Lower leg skin (tissue), 3 donors: ENCODE measurements around the gene IKBKE.

Source experiments
- CTCF ChIP-seq, 3 donors: fragments of 450-650 bp; IDR thresholded peaks; one replicate each; pipeline ENCODE4 v1.5.1; 2016; ENCODE audit warnings: antibody characterized with exemption in 3 of 3, mild to moderate bottlenecking in 3 of 3, moderate library complexity in 2 of 3
- POLR2A ChIP-seq, 2 donors: fragments of 450-650 bp; IDR thresholded peaks; one replicate each; pipeline ENCODE4 v1.6.1; 2016 to 2017; ENCODE audit warnings: antibody characterized with exemption in 2 of 2, mild to moderate bottlenecking in 1 of 2, moderate library complexity in 1 of 2

DNA sequence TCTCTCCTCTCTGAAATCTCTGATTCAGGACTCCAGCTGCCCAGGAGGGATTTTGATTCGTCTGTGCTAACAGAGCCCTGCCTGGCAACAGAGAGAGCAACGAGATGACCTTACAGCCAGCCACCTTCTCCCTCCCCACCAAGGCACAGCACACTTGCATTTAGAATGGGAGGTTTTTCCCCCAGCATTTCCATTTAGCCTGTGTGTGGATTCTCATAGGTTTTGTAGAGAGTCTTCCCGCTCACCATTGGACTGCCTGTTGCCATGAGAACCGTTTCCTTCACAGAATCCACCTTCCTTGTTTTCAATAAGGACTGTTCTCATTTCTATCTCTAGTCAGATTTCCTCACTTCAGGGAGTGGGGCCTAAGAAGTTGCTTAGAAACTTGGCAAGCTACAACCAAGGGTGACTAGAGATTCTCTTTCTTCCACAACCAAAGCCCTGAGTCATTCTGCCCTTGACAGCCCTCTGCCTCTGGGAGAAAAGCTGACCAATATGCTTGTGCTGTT is 5.8 kb upstream of the IKBKE start:
- TF ChIP-seq CTCF (IDR thresholded peaks at IDR 0.05) (no peak), POLR2A (IDR thresholded peaks at IDR 0.05) (no peak)
